GM21786 (cell line): Measurements from ENCODE around the gene ENPP5.

Source experiments
- ATAC-seq: cut with Tn5 transposase; IDR thresholded peaks from one replicate; pipeline ENCODE4 v1.9.1; 2021; ENCODE audit not compliant: unreplicated experiment

Gene ENPP5

DNA sequence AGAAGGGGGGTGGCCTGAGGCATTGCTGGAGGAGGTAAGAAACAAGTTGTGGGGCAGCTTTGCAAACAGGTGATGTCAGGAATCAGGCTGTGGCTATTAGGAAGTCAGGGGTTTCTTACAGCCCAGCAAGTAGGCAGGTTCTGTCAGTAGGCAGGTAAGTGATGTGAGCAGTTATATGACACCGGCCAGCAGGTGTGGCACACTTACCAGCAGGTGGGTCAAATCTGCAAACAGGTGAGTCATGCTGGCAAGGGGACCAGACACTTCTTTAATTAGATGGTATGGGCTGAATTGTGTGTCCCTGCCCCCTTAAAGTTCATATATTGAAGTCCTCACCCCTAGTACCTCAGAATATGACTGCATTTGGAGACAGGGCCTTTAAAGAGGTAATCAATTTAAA lies 57.4 kb downstream of the ENPP5 start:
- no peak for ATAC-seq
